BLaER1 (cell line): ENCODE results near the gene ANKRD10.

Source experiments
- H3K27ac ChIP-seq: shearing (Covaris generic); formaldehyde crosslinking; 2 replicates; pipeline ENCODE4 v1.8.1; 2022
- H3K27me3 ChIP-seq: shearing (Covaris generic); formaldehyde crosslinking; 2 replicates; pipeline ENCODE4 v1.8.1; 2022
- H3K36me3 ChIP-seq: shearing (Covaris generic); formaldehyde crosslinking; 2 replicates; pipeline ENCODE4 v1.8.1; 2022
- H3K4me1 ChIP-seq: shearing (Covaris generic); formaldehyde crosslinking; 2 replicates; pipeline ENCODE4 v1.8.1; 2022
- H3K4me2 ChIP-seq: shearing (Covaris generic); formaldehyde crosslinking; 2 replicates; pipeline ENCODE4 v1.8.1; 2022
- H3K4me3 ChIP-seq: shearing (Covaris generic); formaldehyde crosslinking; 2 replicates; pipeline ENCODE4 v1.8.1; 2022
- H3K9ac ChIP-seq: shearing (Covaris generic); formaldehyde crosslinking; 2 replicates; pipeline ENCODE4 v1.8.1; 2022
- H3K9me3 ChIP-seq: shearing (Covaris generic); formaldehyde crosslinking; 2 replicates; pipeline ENCODE4 v1.8.1; 2022
- H4K20me1 ChIP-seq: shearing (Covaris generic); formaldehyde crosslinking; 2 replicates; pipeline ENCODE4 v1.8.1; 2022
- Cebpa-rat ChIP-seq: shearing (Covaris generic); IDR thresholded peaks from 2 replicates; pipeline ENCODE4 v1.8.1; 2022

The ANKRD10 gene

DNA sequence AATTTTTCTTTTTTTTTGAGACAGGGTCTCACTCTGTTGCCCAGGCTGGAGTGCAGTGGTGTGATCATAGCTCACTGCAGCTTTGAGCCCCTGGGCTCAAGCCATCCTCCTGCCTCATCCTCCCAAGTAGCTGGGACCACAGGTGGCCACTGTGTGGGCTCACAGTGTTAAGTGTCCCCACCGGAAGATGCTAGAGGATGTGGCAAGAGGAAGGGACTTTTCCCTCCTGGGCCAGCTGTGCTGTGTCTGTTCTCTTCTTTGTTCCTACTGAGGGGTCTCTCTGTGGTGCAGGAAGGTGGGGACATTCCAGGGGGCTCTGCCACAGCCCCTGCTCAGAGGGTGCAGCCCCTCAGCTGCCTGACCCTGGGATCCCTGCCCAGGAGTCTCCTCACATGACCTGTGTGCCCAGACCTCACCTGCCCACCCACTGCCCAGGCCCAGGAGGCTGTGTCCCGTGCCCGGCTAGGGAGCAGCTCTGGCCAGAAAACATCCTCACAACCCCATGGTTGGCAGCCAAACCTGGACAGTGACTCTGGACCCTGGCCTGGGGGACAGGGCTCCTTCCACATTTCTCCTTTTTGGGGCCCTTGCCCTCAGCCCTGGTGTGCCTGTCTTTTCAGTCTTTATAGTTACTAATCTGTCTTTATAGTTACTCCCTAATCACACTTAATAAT lies 14.4 kb upstream of the ANKRD10 start:
- peak overlapping the region; percentile 35 for H3K27ac ChIP-seq
- H3K4me3 ChIP-seq, result no peak overlapping the region
- H3K4me1 ChIP-seq, result peaks cover 13% of the 10 kb centered on the region
- H3K9ac ChIP-seq, result no peak overlapping the region
- 0 out of 2 replicates have a peak, but pooled peaks cover 6% of the 10 kb centered on the region for H3K36me3 ChIP-seq
- no peak for TF ChIP-seq Cebpa-rat
- H3K4me2 ChIP-seq, result peak overlapping the region; percentile 55
- peaks cover 38% of the 10 kb centered on the region for H3K9me3 ChIP-seq
- H4K20me1 ChIP-seq, result no peaks in the 10 kb centered on the region
- no peaks in the 10 kb centered on the region; the same call in 1 of the 2 replicates for H3K27me3 ChIP-seq

DNA sequence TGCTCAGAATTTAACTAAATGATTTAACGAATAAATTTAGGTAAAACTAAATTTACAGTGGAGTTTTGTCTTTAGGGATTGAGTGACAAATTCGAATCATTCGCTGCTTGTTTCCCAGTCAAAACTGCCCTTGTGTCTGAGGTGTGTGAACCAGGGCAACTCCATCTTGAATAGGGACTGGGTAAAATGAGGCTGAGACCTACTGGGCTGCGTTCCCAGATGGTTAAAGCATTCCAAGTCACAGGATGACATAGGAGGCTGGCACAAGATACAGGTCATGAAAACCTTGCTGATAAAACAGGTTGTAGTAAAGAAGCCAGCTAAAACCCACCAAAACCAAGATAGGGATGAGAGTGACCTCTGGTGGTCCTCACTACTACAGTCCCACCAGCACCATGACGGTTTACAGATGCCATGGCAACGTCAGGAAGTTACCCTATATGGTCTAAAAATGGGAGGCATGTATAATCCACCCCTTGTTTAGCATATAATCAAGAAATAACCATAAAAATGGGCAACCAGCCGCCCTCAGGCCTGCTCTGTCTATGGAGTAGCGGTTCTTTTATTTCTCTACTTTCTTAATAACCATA lies 10.2 kb upstream of the ANKRD10 start:
- Histone ChIP-seq H4K20me1 (no peaks in the 10 kb centered on the region), H3K27me3 (no peaks in the 10 kb centered on the region), H3K9me3 (peaks cover 8% of the 10 kb centered on the region), H3K9ac (no peak overlapping the region), H3K27ac (no peak overlapping the region), H3K36me3 (no peaks in the 10 kb centered on the region), H3K4me2 (no peak overlapping the region; the same call in 1 of the 2 replicates), H3K4me3 (no peak overlapping the region), H3K4me1 (peaks cover 31% of the 10 kb centered on the region)
- TF ChIP-seq Cebpa-rat, result no peak

DNA sequence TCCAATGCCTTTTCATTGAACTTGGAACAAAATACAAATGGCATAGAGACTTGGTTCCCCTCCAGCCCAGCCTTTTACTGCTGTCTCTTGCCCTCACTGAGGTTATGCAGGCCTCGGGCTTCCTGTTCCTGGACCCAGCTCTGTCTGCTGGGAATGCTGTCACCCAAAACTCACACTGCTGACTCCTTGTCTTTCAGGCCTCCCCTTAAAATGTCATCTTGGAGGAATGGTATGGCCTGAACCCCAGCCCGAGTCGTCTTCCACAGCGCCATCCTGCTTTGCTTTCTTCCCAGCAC lies 9.7 kb upstream of the ANKRD10 start:
- H3K4me3 ChIP-seq, result no peak overlapping the region
- no peak overlapping the region for H3K9ac ChIP-seq
- no peak overlapping the region for H3K27ac ChIP-seq
- TF ChIP-seq Cebpa-rat, result no peak
- peaks cover 36% of the 10 kb centered on the region for H3K4me1 ChIP-seq
- H3K4me2 ChIP-seq, result no peak overlapping the region
- H3K9me3 ChIP-seq, result 0 out of 2 replicates have a peak, but pooled peaks cover 3% of the 10 kb centered on the region
- H4K20me1 ChIP-seq, result no peaks in the 10 kb centered on the region
- H3K27me3 ChIP-seq, result no peaks in the 10 kb centered on the region
- no peaks in the 10 kb centered on the region for H3K36me3 ChIP-seq

DNA sequence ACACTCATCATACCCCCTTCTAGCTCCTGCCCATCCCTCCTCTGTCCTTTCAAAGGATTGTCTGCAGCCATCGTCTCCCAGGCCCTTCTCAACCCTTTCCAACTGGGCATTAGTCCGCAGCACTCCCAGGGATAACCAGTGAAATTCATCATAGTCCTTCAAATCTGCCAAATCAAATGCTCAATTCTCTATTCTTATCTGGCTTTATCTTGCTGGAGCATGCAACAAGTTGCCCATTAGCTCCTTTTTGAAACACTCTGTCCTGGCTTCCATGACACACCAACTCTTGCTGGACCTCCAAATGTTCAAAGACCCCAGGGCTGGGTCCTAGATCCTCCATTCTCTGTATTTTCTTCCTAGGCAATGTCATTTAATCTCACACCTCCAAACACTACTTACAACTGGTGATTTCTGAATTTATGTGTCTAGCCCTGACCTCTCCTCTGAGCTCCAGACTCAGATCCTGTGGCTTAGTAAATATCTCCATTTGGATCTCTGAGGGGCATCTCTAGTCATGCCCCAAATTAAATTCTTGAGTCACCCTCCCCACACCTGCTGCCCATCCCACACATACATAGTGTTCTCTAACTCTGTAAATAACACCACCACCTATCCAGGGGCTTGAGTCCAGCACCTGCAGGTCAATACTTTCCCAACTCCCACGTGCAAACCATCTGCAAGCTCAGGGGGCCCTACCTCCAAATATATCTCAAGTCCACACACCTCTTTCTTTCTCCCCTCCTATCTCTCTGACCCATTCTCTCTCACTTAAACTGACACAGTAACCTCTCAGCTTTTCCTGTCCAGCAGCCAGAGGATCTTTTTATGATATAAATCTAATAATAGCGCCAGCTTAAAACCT lies 9.1 kb upstream of the ANKRD10 start:
- Histone ChIP-seq H4K20me1 (no peaks in the 10 kb centered on the region), H3K9me3 (no peaks in the 10 kb centered on the region), H3K4me2 (no peak overlapping the region), H3K9ac (no peak overlapping the region), H3K4me1 (peaks cover 31% of the 10 kb centered on the region), H3K36me3 (no peaks in the 10 kb centered on the region), H3K4me3 (no peak overlapping the region), H3K27ac (no peak overlapping the region), H3K27me3 (no peaks in the 10 kb centered on the region)
- no peak for TF ChIP-seq Cebpa-rat

DNA sequence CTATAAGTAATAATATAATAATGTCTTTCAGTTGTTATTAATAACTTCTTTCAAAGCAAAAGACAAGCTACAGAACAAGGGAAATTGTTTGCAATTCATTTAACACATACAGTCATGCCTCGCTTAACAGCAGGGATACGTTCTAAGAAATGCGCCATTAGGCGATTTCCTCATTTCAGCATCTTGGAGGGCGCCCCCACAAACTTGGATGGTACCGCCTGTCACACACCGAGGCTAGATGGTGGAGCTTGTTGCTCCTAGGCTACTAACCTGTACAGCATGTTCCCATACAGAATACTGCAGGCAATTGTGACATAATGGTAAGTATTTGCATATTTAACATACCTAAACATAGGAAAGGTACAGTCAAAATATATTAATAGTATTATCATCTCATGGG lies 8.2 kb upstream of the ANKRD10 start:
- H3K9ac ChIP-seq, result no peak overlapping the region
- H3K4me1 ChIP-seq, result peaks cover 28% of the 10 kb centered on the region
- no peak overlapping the region for H3K4me3 ChIP-seq
- no peaks in the 10 kb centered on the region for H3K27me3 ChIP-seq
- no peaks in the 10 kb centered on the region for H3K9me3 ChIP-seq
- no peaks in the 10 kb centered on the region for H3K36me3 ChIP-seq
- TF ChIP-seq Cebpa-rat, result no peak
- no peak overlapping the region for H3K27ac ChIP-seq
- no peaks in the 10 kb centered on the region for H4K20me1 ChIP-seq
- H3K4me2 ChIP-seq, result no peak overlapping the region

DNA sequence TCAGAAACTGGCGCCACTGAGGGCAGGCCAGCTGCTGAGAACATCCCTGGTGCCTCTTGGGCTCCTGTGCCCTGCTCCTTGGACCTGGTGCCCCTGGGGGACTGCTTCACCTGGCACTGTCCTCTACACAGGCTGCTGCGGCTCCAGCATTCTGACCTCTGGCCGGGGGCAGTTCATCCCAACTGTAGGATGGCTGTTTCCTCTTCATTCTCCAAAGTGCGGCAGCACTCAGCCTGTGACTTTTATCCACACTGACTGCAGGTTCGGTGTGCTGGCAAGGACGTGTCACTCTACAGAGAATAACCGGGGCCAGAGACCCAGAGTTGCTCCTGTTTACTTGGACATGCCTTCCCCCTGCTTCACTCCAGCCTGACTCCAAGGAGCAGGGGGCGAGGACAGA lies 7.6 kb upstream of the ANKRD10 start:
- Histone ChIP-seq H3K9me3 (no peaks in the 10 kb centered on the region), H3K4me3 (no peak overlapping the region), H3K27me3 (no peaks in the 10 kb centered on the region), H4K20me1 (no peaks in the 10 kb centered on the region), H3K36me3 (no peaks in the 10 kb centered on the region), H3K4me2 (no peak overlapping the region), H3K4me1 (peaks cover 28% of the 10 kb centered on the region), H3K27ac (no peak overlapping the region), H3K9ac (no peak overlapping the region)
- no peak for TF ChIP-seq Cebpa-rat

DNA sequence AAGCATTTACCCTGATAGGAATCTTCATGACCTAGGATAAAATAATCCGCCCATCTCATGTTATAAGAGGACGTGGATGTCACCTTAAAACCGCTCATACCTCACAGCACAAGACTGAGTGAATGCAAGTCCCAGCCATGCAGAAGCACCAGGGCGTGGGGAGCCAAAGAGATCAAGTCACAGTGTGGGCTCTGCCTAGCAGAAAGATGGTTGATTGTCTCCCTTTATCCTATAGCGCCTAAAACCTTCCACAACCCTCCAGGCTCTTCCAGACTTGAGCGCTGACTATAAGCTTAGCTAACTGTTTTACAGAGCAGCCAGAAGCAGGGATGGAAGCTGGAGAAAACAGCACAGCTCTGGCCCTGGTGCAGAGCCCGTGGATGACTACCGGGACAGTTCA lies 6.8 kb upstream of the ANKRD10 start:
- H3K27ac ChIP-seq, result no peak overlapping the region
- TF ChIP-seq Cebpa-rat, result no peak
- H4K20me1 ChIP-seq, result no peaks in the 10 kb centered on the region
- no peak overlapping the region for H3K4me3 ChIP-seq
- H3K4me1 ChIP-seq, result peaks cover 29% of the 10 kb centered on the region
- no peaks in the 10 kb centered on the region for H3K9me3 ChIP-seq
- no peaks in the 10 kb centered on the region for H3K36me3 ChIP-seq
- H3K27me3 ChIP-seq, result no peaks in the 10 kb centered on the region
- H3K4me2 ChIP-seq, result peak overlapping the region; percentile 74
- no peak overlapping the region for H3K9ac ChIP-seq

DNA sequence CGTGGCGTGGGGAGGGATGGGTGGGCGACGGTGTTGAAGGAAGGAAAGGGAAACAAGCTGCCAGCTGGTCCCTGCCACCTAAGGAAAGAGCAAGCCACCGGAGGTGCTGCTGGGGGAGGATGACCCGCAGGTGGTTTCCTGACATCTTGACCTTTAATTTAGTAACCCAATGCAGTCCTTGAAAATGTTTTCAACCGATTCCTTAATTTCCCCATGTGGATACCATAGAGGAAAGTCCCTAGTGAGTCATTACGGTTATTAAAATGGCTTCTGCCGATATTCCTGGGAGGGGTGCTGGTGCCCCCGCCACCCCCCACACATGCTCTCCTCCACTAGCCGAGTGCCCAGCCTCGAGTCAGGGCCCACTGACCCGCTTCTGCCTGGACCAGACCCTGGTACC lies 6.3 kb upstream of the ANKRD10 start:
- Histone ChIP-seq H3K4me2 (peak overlapping the region; percentile 74), H4K20me1 (no peaks in the 10 kb centered on the region), H3K27ac (no peak overlapping the region), H3K9ac (no peak overlapping the region), H3K4me3 (no peak overlapping the region), H3K36me3 (no peaks in the 10 kb centered on the region), H3K4me1 (peaks cover 34% of the 10 kb centered on the region), H3K9me3 (no peaks in the 10 kb centered on the region), H3K27me3 (no peaks in the 10 kb centered on the region)
- no peak for TF ChIP-seq Cebpa-rat

DNA sequence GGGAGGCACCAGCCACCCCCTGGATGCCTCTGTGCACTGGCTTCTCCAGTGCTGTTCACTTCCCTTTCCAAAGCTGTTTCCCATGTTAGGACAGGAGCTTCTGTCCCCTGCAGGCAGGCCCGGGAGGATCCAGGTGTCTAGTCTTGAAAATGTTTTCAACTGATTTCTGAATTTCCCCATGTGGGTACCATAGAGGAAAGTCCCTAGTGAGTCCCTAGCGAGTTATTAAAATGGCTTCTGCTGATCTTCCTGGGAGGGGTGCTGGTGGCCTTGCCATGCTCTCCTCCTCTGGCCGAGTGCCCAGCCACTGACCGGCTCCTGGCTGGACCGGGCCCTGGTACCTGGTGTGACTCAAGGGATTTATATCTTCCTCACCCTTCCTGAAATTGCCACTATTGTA lies 5.2 kb upstream of the ANKRD10 start:
- Histone ChIP-seq H4K20me1 (no peaks in the 10 kb centered on the region), H3K27ac (no peak overlapping the region), H3K9me3 (no peaks in the 10 kb centered on the region), H3K4me1 (peaks cover 33% of the 10 kb centered on the region), H3K4me2 (peak overlapping the region; percentile 74; the same call in 1 of the 2 replicates), H3K36me3 (no peaks in the 10 kb centered on the region), H3K27me3 (no peaks in the 10 kb centered on the region), H3K9ac (no peak overlapping the region), H3K4me3 (no peak overlapping the region)
- no peak for TF ChIP-seq Cebpa-rat
